K562 (cell line): ENCODE results near the gene SPAG9. TPM values are rescaled to one million over a fixed set of nuclear protein-coding genes. Genes with fewer than 3 reads are reported as not detected.

Experiments used
- ARID3B ChIP-seq: fragments of 250-450 bp; sonication (Bioruptor Pico); IDR thresholded peaks from 2 replicates; pipeline ENCODE4 v1.4.0; 2020; ENCODE audit warnings: borderline replicate concordance
- BMI1 ChIP-seq: fragments of 150-350 bp; IDR thresholded peaks from 2 replicates; pipeline ENCODE4 v1.6.1; 2014; ENCODE audit warnings: low read length
- CAMTA2 ChIP-seq: fragments of 250-450 bp; sonication (Bioruptor Pico); conservative IDR thresholded peaks from 2 replicates; pipeline ENCODE4 v1.5.1; 2022
- DACH1 ChIP-seq: fragments of 450-650 bp; IDR thresholded peaks from 2 replicates; pipeline ENCODE4 v1.6.1; 2018; ENCODE audit not compliant: partially characterized antibody
- DNMT1 ChIP-seq: fragments of 450-650 bp; IDR thresholded peaks from 2 replicates; pipeline ENCODE4 v1.6.1; 2016; ENCODE audit warnings: antibody characterized with exemption, mild to moderate bottlenecking
- E2F5 ChIP-seq: sonication (generic); formaldehyde crosslinking; IDR thresholded peaks from 2 replicates; pipeline ENCODE4 v1.8.0; 2022; ENCODE audit warnings: mild to moderate bottlenecking, missing genetic modification reagents
- FOXM1 ChIP-seq, 2 experiments: fragments of 450-650 bp in 1 of 2; sonication (generic) in 1 of 2; formaldehyde crosslinking in 1 of 2; IDR thresholded peaks; 2 replicates each; pipeline versions ENCODE4 v1.6.1 to v1.9.0; 2017 to 2022; ENCODE audit warnings: low read depth in 2 of 2, mild to moderate bottlenecking in 2 of 2, missing genetic modification reagents in 1 of 2, moderate library complexity in 1 of 2
- HIVEP1 ChIP-seq: fragments of 250-450 bp; sonication (Bioruptor Pico); IDR thresholded peaks from 2 replicates; pipeline ENCODE4 v1.4.0; 2020; ENCODE audit warnings: mild to moderate bottlenecking
- KDM4B ChIP-seq, 2 experiments: fragments of 450-650 bp in 1 of 2; sonication (generic) in 1 of 2; IDR thresholded peaks; 2 replicates each; pipeline ENCODE4 v1.6.1; 2016 to 2017; ENCODE audit warnings: borderline replicate concordance in 2 of 2, antibody characterized with exemption in 1 of 2, low read depth in 1 of 2, mild to moderate bottlenecking in 1 of 2
- LARP7 ChIP-seq: fragments of 450-650 bp; IDR thresholded peaks from 2 replicates; pipeline ENCODE4 v1.6.1; 2016
- NR3C1 ChIP-seq: sonication (generic); formaldehyde crosslinking; IDR thresholded peaks from 2 replicates; pipeline ENCODE4 v1.8.1; 2022; ENCODE audit warnings: missing genetic modification reagents
- PTBP1 ChIP-seq: fragments of 200-400 bp; formaldehyde crosslinking; IDR thresholded peaks from 2 replicates; pipeline ENCODE4 v1.6.1; 2017; ENCODE audit warnings: low read depth, low read length
- SMAD3 ChIP-seq: fragments of 450-650 bp; formaldehyde crosslinking; conservative IDR thresholded peaks from 2 replicates; pipeline ENCODE4 v1.4.0; 2020; ENCODE audit warnings: mild to moderate bottlenecking
- TBP ChIP-seq: optimal IDR thresholded peaks from 2 replicates; pipeline ENCODE3; 2011; ENCODE audit warnings: low read depth, low read length, improper control_type of control experiment
- TCF3 ChIP-seq: sonication (generic); formaldehyde crosslinking; IDR thresholded peaks from 2 replicates; pipeline ENCODE4 v1.4.0; 2020; ENCODE audit warnings: mild to moderate bottlenecking, missing genetic modification reagents
- TEAD1 ChIP-seq, 2 experiments: fragments of 450-650 bp in 1 of 2; sonication (generic) in 1 of 2; formaldehyde crosslinking; IDR thresholded peaks; 2 replicates each; pipeline versions ENCODE4 v1.4.0 to v1.8.0; 2020 to 2022; ENCODE audit warnings: mild to moderate bottlenecking in 2 of 2, missing genetic modification reagents in 1 of 2
- XRCC5 ChIP-seq: fragments of 200-400 bp; formaldehyde crosslinking; IDR thresholded peaks from 2 replicates; pipeline ENCODE4 v1.6.1; 2017; ENCODE audit warnings: low read depth, mild to moderate bottlenecking, low read length
- ZNF263 ChIP-seq: sonication (generic); formaldehyde crosslinking; IDR thresholded peaks from 2 replicates; pipeline ENCODE4 v1.8.0; 2022; ENCODE audit warnings: mild to moderate bottlenecking, missing genetic modification reagents, borderline replicate concordance
- ZNF398 ChIP-seq: fragments of 250-450 bp; sonication (Bioruptor Pico); IDR thresholded peaks from 2 replicates; pipeline ENCODE4 v1.8.0; 2021; ENCODE audit warnings: moderate library complexity, mild to moderate bottlenecking, inconsistent platforms
- ZNF655 ChIP-seq: fragments of 250-450 bp; sonication (Bioruptor Pico); IDR thresholded peaks from 2 replicates; pipeline ENCODE4 v1.5.0; 2021
- ZNF77 ChIP-seq: fragments of 250-450 bp; sonication (Bioruptor Pico); IDR thresholded peaks from 2 replicates; pipeline ENCODE4 v1.5.0; 2020
- polyA plus RNA-seq, 8 experiments: library from polyadenylated mRNA; depleted of rRNA in 4 of 8; stranded (reverse) in 5 of 8; unstranded in 3 of 8; fragments of >200 nt; fragmentation: Nextera tagmentation in 2 of 8; fragmentation: Illumina TruSeq in 1 of 8; extraction: Ambion mirVana in 2 of 8; extraction: Trizol in 1 of 8; gene quantifications; 2 replicates each; pipeline versions ENCODE4 v1.2.1 to v1.2.3, GENCODE V29; 2011 to 2014; ENCODE audit warnings: inconsistent platforms in 1 of 8, missing spikeins in 1 of 8
- total RNA-seq, 7 experiments: library from RNA; depleted of rRNA in 6 of 7; stranded (reverse); fragments of >200 nt in 6 of 7; fragmentation: Illumina TruSeq in 2 of 7; extraction: Trizol in 2 of 7; gene quantifications; 2 replicates each; pipeline versions ENCODE4 v1.2.1 to v1.2.3, GENCODE V29; 2011 to 2021; ENCODE audit warnings: low replicate concordance in 1 of 7
- TF ChIP-seq, protein P1 (sequence below): sonication (generic); formaldehyde crosslinking; IDR thresholded peaks from 2 replicates; pipeline ENCODE4 v1.8.0; 2022; ENCODE audit warnings: missing genetic modification reagents, mild to moderate bottlenecking, moderate library complexity, borderline replicate concordance

The SPAG9 gene
- total and polyA plus RNA-seq, 9 of the 15 experiments (the other 6 are each of a cell fraction or from before 2014, with no cell fraction given), result 12.2 to 99.2 (median 58.2) TPM

- TF ChIP-seq, protein P1, sequence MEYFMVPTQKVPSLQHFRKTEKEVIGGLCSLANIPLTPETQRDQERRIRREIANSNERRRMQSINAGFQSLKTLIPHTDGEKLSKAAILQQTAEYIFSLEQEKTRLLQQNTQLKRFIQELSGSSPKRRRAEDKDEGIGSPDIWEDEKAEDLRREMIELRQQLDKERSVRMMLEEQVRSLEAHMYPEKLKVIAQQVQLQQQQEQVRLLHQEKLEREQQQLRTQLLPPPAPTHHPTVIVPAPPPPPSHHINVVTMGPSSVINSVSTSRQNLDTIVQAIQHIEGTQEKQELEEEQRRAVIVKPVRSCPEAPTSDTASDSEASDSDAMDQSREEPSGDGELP (CRISPR knock-in tag), result peak; percentile 49; the same call in 1 of the 2 replicates
- TF ChIP-seq PTBP1 (no peak), BMI1 (no peak), TEAD1 (CRISPR knock-in tag; IDR thresholded peaks at IDR 0.05) (0 out of 4 replicates have a peak, but pooled peaks of 1 of the 2 experiments have one; percentile 22), CAMTA2 (CRISPR knock-in tag) (0 out of 2 replicates have a peak, but pooled peaks have one; percentile 40), SMAD3 (CRISPR knock-in tag) (no peak), ZNF77 (CRISPR knock-in tag) (no peak), DNMT1 (no peak), DACH1 (no peak), ZNF655 (CRISPR knock-in tag) (no peak), KDM4B (IDR thresholded peaks at IDR 0.05; ENCODE audit: borderline replicate concordance in 2 of 2, low read depth in 1 of 2) (no peak), E2F5 (CRISPR knock-in tag) (no peak), TBP (no peak), XRCC5 (no peak), TCF3 (CRISPR knock-in tag) (peak; percentile 32; the same call in 1 of the 2 replicates), ZNF263 (CRISPR knock-in tag) (peak; percentile 20; the same call in 1 of the 2 replicates), NR3C1 (CRISPR knock-in tag) (peak; percentile 65; the same call in 1 of the 2 replicates), HIVEP1 (no peak), FOXM1 (IDR thresholded peaks at IDR 0.05; ENCODE audit: low read depth) (no peak), FOXM1 (CRISPR knock-in tag; IDR thresholded peaks at IDR 0.05; ENCODE audit: low read depth) (no peak), LARP7 (no peak), ARID3B (CRISPR knock-in tag) (no peak), ZNF398 (no peak)
Measured at GRCh38 chr17:50931144-50931908, 189.3 kb downstream of the SPAG9 start (continued).
